K562 (cell line): ENCODE measurements around the gene WASHC2C. TPM values are rescaled to one million over a fixed set of nuclear protein-coding genes. Genes with fewer than 3 reads are reported as not detected.
"Not testable (repeated sequence)": the region's sequence is repeated elsewhere in the genome, so short reads cannot be mapped to it uniquely, and the experiment has no call there.

Experiments used
- ATAC-seq: fragments of 200-7000 bp; cut with Tn5 transposase; 3 replicates; pipeline ENCODE4 v1.9.1; 2020; ENCODE audit warnings: moderate library complexity
- BruUV-seq: library from RNA; stranded (reverse); fragments of 400-500 nt; replicated peaks from 2 replicates; lab custom pipeline; 2021; lab: Mats Ljungman, UMichigan
- CTCF ChIA-PET: fragments of 300-600 bp; formaldehyde crosslinking; extraction: SDS; loops from one replicate; lab custom pipeline; 2021; ENCODE audit warnings: low intra/inter-chr PET ratio; lab: Yijun Ruan, JAX
- POLR2A ChIA-PET: fragments of 300-600, 350-650 bp; sonication (Branson Sonifier 250); formaldehyde crosslinking; extraction: SDS; loops from one replicate; lab custom pipeline; 2021; ENCODE audit warnings: antibody characterized with exemption, inconsistent platforms; lab: Yijun Ruan, JAX
- DNase-seq, 4 experiments: peaks; one replicate each; pipeline versions ENCODE4 v3.0.0 to v3.0.0-alpha.2; 2011 to 2018; ENCODE audit warnings: low spot score in 3 of 4, mixed read lengths in 3 of 4; ENCODE audit errors: extremely low read depth in 1 of 4
- FAIRE-seq: peaks from 2 replicates; lab custom pipeline; 2011; peaks lifted over from hg19 to GRCh38; lab: Jason Lieb, UNC
- H2AFZ ChIP-seq: 2 replicates; pipeline ENCODE4 v1.6.0; 2011; ENCODE audit warnings: low read depth, low read length, control low read depth, inconsistent platforms
- H3K27ac ChIP-seq: fragments of 200-600 bp; 3 replicates; pipeline ENCODE4 v1.8.0; 2011; ENCODE audit warnings: low read depth, mild to moderate bottlenecking, control low read depth, inconsistent platforms, low read length, moderate library complexity, mixed read lengths; ENCODE audit errors: extremely low read depth
- H3K27me3 ChIP-seq, 2 experiments: fragments of 300-600 bp in 1 of 2; 2 replicates in 1 of 2; 3 replicates in 1 of 2; pipeline versions ENCODE4 v1.6.0 to v1.8.0; 2011; ENCODE audit warnings: inconsistent platforms in 2 of 2, low read length in 2 of 2, mild to moderate bottlenecking in 1 of 2, mixed read lengths in 1 of 2, moderate library complexity in 1 of 2; ENCODE audit not compliant: control insufficient read depth in 2 of 2, insufficient read depth in 2 of 2
- H3K36me3 ChIP-seq: fragments of 300-600 bp; 3 replicates; pipeline ENCODE4 v1.8.0; 2011; ENCODE audit warnings: mild to moderate bottlenecking, low read length, inconsistent platforms; ENCODE audit not compliant: control insufficient read depth, insufficient read depth
- H3K4me1 ChIP-seq, 2 experiments: fragments of 200-600 bp in 1 of 2; replicated peaks in 1 of 2; 2 replicates in 1 of 2; 3 replicates in 1 of 2; pipeline versions ENCODE4 v1.5.1 to v1.8.0; 2011; ENCODE audit warnings: inconsistent platforms in 2 of 2, low read length in 2 of 2, mild to moderate bottlenecking in 1 of 2, mixed read lengths in 1 of 2, moderate library complexity in 1 of 2; ENCODE audit not compliant: control insufficient read depth in 2 of 2, insufficient read depth in 2 of 2
- H3K4me2 ChIP-seq: 2 replicates; pipeline ENCODE4 v1.6.1; 2011; ENCODE audit warnings: low read length, control low read depth, inconsistent platforms, mixed read lengths; ENCODE audit not compliant: insufficient read depth
- H3K4me3 ChIP-seq: fragments of 200-600 bp; sonication (generic), shearing (Covaris generic); 2 replicates; pipeline ENCODE4 v1.5.1; 2016; ENCODE audit warnings: control low read depth, inconsistent platforms
- H3K79me2 ChIP-seq: fragments of 200-600 bp; 3 replicates; pipeline ENCODE4 v1.8.0; 2011; ENCODE audit warnings: low read length, inconsistent platforms; ENCODE audit not compliant: control insufficient read depth, insufficient read depth
- H3K9ac ChIP-seq, 2 experiments: 2 replicates each; pipeline versions ENCODE4 v1.6.0 to v1.6.1; 2011; ENCODE audit warnings: low read depth in 2 of 2, low read length in 2 of 2, control low read depth in 1 of 2, inconsistent platforms in 1 of 2, mild to moderate bottlenecking in 1 of 2, mixed read lengths in 1 of 2; ENCODE audit not compliant: insufficient read depth in 1 of 2
- H3K9me1 ChIP-seq: one replicate; pipeline ENCODE4 v1.6.0; 2011; ENCODE audit warnings: inconsistent platforms, mild to moderate bottlenecking, low read length, moderate library complexity; ENCODE audit not compliant: control insufficient read depth, insufficient read depth
- H3K9me3 ChIP-seq: replicated peaks from 2 replicates; pipeline ENCODE4 v1.5.1; 2011; ENCODE audit warnings: low read depth, low read length, inconsistent platforms; ENCODE audit not compliant: control insufficient read depth, insufficient read depth
- H4K20me1 ChIP-seq: replicated peaks from 2 replicates; pipeline ENCODE4 v1.6.1; 2011; ENCODE audit warnings: low read length, inconsistent platforms, mixed read lengths; ENCODE audit not compliant: control insufficient read depth, insufficient read depth
- DIDO1 ChIP-seq: fragments of 450-650 bp; IDR thresholded peaks from 2 replicates; pipeline ENCODE4 v1.6.1; 2016; ENCODE audit warnings: low read depth, missing biosample characterization, missing genetic modification characterization
- NR4A1 ChIP-seq, 2 experiments: fragments of 250-450 bp in 1 of 2; fragments of 450-650 bp in 1 of 2; sonication (Bioruptor Pico) in 1 of 2; IDR thresholded peaks; 2 replicates each; pipeline versions ENCODE4 v1.4.0 to v1.6.1; 2016 to 2020; ENCODE audit warnings: mild to moderate bottlenecking in 2 of 2, missing compliant biosample characterization in 1 of 2, missing genetic modification characterization in 1 of 2, moderate library complexity in 1 of 2
- NRF1 ChIP-seq, 2 experiments: fragments of 450-650 bp; IDR thresholded peaks in 1 of 2; conservative IDR thresholded peaks in 1 of 2; 2 replicates each; pipeline ENCODE4 v1.6.1; 2014; ENCODE audit warnings: mild to moderate bottlenecking in 2 of 2
- SMAD4 ChIP-seq: fragments of 250-450 bp; sonication (Bioruptor Pico); conservative IDR thresholded peaks from 2 replicates; pipeline ENCODE4 v1.8.0; 2021; ENCODE audit warnings: inconsistent platforms, mild to moderate bottlenecking, moderate library complexity
- WGBS: fragments of 100-300 bp; shearing (Covaris generic); methylation state at CpG from one replicate; pipeline ENCODE4 v1.1.6; 2016; ENCODE audit warnings: low coverage, mixed read lengths; ENCODE audit not compliant: insufficient coverage; ENCODE audit errors: missing lambda C conversion rate; 5-methylcytosine and 5-hydroxymethylcytosine counted together
- in situ Hi-C: fragments of 300-500 bp; cut with MboI; formaldehyde crosslinking; loops from 4 replicates; pipeline ENCODE4 v1.15.0; 2018; ENCODE audit warnings: inconsistent platforms, mixed read lengths
- intact Hi-C: fragments of 100-400 bp; cut with micrococcal nuclease; formaldehyde crosslinking; loops from 2 replicates; pipeline ENCODE4 v1.14.2; 2022
- polyA plus RNA-seq, 8 experiments: library from polyadenylated mRNA; depleted of rRNA in 4 of 8; stranded (reverse) in 5 of 8; unstranded in 3 of 8; fragments of >200 nt; fragmentation: Nextera tagmentation in 2 of 8; fragmentation: Illumina TruSeq in 1 of 8; extraction: Ambion mirVana in 2 of 8; extraction: Trizol in 1 of 8; gene quantifications; 2 replicates each; pipeline versions ENCODE4 v1.2.1 to v1.2.3, GENCODE V29; 2011 to 2014; ENCODE audit warnings: inconsistent platforms in 1 of 8, missing spikeins in 1 of 8
- total RNA-seq, 7 experiments: library from RNA; depleted of rRNA in 6 of 7; stranded (reverse); fragments of >200 nt in 6 of 7; fragmentation: Illumina TruSeq in 2 of 7; extraction: Trizol in 2 of 7; gene quantifications; 2 replicates each; pipeline versions ENCODE4 v1.2.1 to v1.2.3, GENCODE V29; 2011 to 2021; ENCODE audit warnings: low replicate concordance in 1 of 7
- TF ChIP-seq, protein P1 (sequence below): sonication (generic); formaldehyde crosslinking; IDR thresholded peaks from 2 replicates; pipeline ENCODE4 v1.8.0; 2022; ENCODE audit warnings: missing genetic modification reagents, mild to moderate bottlenecking, moderate library complexity, borderline replicate concordance
- TF ChIP-seq, protein P2 (sequence below), 2 experiments: fragments of 200-800 bp in 1 of 2; sonication (Bioruptor generic) in 1 of 2; sonication (generic) in 1 of 2; formaldehyde crosslinking in 1 of 2; IDR thresholded peaks in 1 of 2; conservative IDR thresholded peaks in 1 of 2; 2 replicates each; pipeline versions ENCODE4 v1.5.0 to v1.6.1; 2016 to 2020; ENCODE audit warnings: missing compliant biosample characterization in 1 of 2, missing genetic modification characterization in 1 of 2, missing genetic modification reagents in 1 of 2

The WASHC2C gene
- total and polyA plus RNA-seq, 9 of the 15 experiments (the other 6 are each of a cell fraction or from before 2014, with no cell fraction given), result 3.2 to 37.7 (median 24.1) TPM

DNA sequence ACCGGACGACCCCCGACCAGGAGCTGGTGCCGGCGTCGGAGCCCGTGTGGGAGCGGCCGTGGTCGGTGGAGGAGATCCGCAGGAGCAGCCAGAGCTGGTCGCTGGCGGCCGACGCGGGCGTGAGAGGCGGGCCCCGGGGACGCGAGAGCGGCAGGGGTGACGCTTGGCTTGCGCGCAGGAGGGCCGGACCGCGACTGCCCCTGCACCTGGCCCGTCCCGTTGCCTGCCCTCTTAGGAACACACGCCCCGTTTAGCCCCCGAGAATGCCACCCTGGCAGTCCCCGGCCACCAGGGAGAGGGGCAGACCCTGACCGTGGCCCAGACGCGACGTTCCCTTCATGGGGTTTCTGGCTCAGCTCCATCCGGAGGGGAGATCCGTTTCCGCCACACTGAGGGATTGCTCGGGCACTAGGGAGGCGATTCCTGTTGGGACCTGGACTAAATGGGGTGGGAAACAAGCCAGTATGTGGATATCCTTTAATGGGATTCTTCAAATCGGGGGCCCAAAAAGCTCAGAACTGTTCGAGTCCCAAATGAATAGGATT, 427 bp downstream of the WASHC2C start (continued):
- TF ChIP-seq, protein P1, sequence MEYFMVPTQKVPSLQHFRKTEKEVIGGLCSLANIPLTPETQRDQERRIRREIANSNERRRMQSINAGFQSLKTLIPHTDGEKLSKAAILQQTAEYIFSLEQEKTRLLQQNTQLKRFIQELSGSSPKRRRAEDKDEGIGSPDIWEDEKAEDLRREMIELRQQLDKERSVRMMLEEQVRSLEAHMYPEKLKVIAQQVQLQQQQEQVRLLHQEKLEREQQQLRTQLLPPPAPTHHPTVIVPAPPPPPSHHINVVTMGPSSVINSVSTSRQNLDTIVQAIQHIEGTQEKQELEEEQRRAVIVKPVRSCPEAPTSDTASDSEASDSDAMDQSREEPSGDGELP, result 0 out of 2 replicates have a peak, but pooled peaks have one; percentile 29
- TF ChIP-seq SMAD4 (CRISPR knock-in tag) (0 out of 2 replicates have a peak, but pooled peaks have one; percentile 1), NRF1 (conservative IDR thresholded peaks at IDR 0.05 in 1 of 2, IDR thresholded peaks at IDR 0.05 in 1 of 2) (peak; percentile 34 to 43; a peak in 2 of 4 replicates), NR4A1 (CRISPR knock-in tag; IDR thresholded peaks at IDR 0.05) (0 out of 2 replicates have a peak, but pooled peaks have one; percentile 61), DIDO1 (tag) (0 out of 2 replicates have a peak, but pooled peaks have one; percentile 0)
- TF ChIP-seq, protein P2, sequence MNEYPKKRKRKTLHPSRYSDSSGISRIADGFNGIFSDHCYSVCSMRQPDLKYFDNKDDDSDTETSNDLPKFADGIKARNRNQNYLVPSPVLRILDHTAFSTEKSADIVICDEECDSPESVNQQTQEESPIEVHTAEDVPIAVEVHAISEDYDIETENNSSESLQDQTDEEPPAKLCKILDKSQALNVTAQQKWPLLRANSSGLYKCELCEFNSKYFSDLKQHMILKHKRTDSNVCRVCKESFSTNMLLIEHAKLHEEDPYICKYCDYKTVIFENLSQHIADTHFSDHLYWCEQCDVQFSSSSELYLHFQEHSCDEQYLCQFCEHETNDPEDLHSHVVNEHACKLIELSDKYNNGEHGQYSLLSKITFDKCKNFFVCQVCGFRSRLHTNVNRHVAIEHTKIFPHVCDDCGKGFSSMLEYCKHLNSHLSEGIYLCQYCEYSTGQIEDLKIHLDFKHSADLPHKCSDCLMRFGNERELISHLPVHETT (CRISPR knock-in tag; conservative IDR thresholded peaks at IDR 0.05 in 1 of 2, IDR thresholded peaks at IDR 0.05 in 1 of 2), result 0 out of 4 replicates have a peak, but pooled peaks of 1 of the 2 experiments have one; percentile 2
- not testable (repeated sequence) for TF ChIP-seq NR4A1 (tag; IDR thresholded peaks at IDR 0.05)
- TF ChIP-seq, all 486 proteins: peak for 9; not testable (repeated sequence) for 477

DNA sequence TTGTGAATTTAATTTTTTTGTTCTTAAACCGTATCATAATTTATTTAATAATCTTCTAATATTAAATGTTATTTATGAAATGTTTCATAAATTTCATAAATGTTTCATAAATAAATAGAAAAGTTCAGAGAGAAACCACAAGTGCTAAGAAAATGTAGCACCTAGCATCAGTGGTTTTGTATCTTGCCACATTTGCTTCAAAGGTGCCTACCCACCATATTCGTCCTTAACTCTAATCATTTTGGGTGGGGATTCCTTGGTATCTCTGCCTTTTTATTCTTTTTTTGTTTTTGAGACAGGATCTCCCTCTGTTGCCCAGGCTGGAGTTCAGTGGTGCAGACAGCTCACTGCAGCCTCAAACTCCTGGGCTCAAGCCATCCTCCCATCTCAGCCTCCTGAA, 7.4 kb downstream of the WASHC2C start:
- in situ Hi-C loops, H4K20me1 ChIP-seq, POLR2A ChIA-PET, H3K27me3 ChIP-seq, H3K79me2 ChIP-seq, H3K27ac ChIP-seq, H2AFZ ChIP-seq, H3K9me1 ChIP-seq, FAIRE-seq, H3K36me3 ChIP-seq, H3K9me3 ChIP-seq, H3K4me1 ChIP-seq, CTCF ChIA-PET, H3K4me3 ChIP-seq, ATAC-seq, H3K9ac ChIP-seq, intact Hi-C loops, DNase-seq, BruUV-seq, H3K4me2 ChIP-seq: not testable (repeated sequence)
- 100% methylated on average over 1 of the region's 2 CpGs for WGBS
